ENCODE results near the gene GSTP1. TPM values are rescaled to one million over a fixed set of nuclear protein-coding genes. Genes with fewer than 3 reads are reported as not detected.

GSTP1 gene
- total RNA-seq, 1 donor from 2014 or later = 978 TPM

GRCh38 chr11:67539550-67539949 lies 44.1 kb upstream of the GSTP1 start:
- Mint-ChIP-seq H3K9me3 (ENCODE audit: low read depth) (peaks cover 8% of the 10 kb centered on the region), H3K4me1 (ENCODE audit: low read depth) (no peaks in the 10 kb centered on the region), H3K27me3 (peaks cover 1% of the 10 kb centered on the region), H3K4me3 (ENCODE audit: low read depth) (no peak overlapping the region), H3K27ac (no peak overlapping the region), H3K36me3 (ENCODE audit: insufficient read depth) (no peaks in the 10 kb centered on the region)
- DNase-seq (ENCODE audit: low spot score, unreplicated experiment) = no peak
- no peak for TF ChIP-seq CTCF (IDR thresholded peaks at IDR 0.05; ENCODE audit: unreplicated experiment)

DNA sequence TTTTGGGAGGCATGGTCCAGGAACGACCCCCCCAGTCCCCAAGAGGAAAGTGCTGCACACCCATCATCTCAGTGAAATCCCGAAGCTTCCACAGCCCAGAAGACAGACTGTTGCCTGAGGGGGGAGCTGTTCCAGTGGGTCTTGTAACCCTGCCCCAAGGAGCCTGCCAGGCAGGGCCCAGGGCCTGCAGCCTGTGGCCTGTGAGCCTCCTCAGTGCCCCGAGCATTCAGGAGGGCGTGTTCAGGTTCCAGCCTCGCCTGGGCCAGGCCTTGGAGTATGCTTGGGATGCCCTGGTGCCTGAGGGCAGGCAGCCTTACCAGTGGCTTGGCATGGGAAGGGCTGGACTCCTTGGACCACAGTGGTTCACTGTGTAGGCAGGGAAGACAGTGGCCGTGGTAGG lies 42.4 kb upstream of the GSTP1 start:
- Mint-ChIP-seq H3K36me3 (ENCODE audit: insufficient read depth) (no peaks in the 10 kb centered on the region), H3K4me1 (ENCODE audit: low read depth) (no peaks in the 10 kb centered on the region), H3K27me3 (peaks cover 6% of the 10 kb centered on the region), H3K27ac (no peak overlapping the region), H3K4me3 (ENCODE audit: low read depth) (no peak overlapping the region), H3K9me3 (ENCODE audit: low read depth) (peaks cover under 1% of the 10 kb centered on the region)
- no peak for DNase-seq (ENCODE audit: low spot score, unreplicated experiment)
- TF ChIP-seq CTCF (IDR thresholded peaks at IDR 0.05; ENCODE audit: unreplicated experiment) = no peak

DNA sequence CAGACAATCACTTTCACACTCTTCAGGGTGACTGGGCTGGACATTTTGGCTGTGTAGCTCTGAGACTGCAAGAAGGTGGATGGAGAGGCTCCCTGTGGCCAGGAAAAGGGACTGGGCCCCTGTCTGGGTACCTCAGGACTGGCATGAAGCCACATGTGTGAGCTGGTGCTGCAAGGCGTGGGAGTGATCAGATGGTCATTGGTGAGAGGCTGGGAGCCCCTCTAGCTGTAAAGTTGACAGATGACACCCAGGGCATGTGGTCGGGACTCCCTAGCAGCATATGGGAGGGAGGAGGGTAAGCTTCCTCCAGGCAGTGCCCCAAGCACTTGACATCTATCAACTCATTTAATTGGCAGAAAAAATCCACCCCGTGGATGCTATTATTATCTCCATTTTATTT lies 41.4 kb upstream of the GSTP1 start:
- Mint-ChIP-seq H3K36me3 (ENCODE audit: insufficient read depth) (no peaks in the 10 kb centered on the region), H3K27me3 (peaks cover 8% of the 10 kb centered on the region), H3K9me3 (ENCODE audit: low read depth) (no peaks in the 10 kb centered on the region), H3K4me3 (ENCODE audit: low read depth) (no peak overlapping the region), H3K4me1 (ENCODE audit: low read depth) (no peaks in the 10 kb centered on the region), H3K27ac (no peak overlapping the region)
- no peak for DNase-seq (ENCODE audit: low spot score, unreplicated experiment)
- TF ChIP-seq CTCF (IDR thresholded peaks at IDR 0.05; ENCODE audit: unreplicated experiment) = no peak

DNA sequence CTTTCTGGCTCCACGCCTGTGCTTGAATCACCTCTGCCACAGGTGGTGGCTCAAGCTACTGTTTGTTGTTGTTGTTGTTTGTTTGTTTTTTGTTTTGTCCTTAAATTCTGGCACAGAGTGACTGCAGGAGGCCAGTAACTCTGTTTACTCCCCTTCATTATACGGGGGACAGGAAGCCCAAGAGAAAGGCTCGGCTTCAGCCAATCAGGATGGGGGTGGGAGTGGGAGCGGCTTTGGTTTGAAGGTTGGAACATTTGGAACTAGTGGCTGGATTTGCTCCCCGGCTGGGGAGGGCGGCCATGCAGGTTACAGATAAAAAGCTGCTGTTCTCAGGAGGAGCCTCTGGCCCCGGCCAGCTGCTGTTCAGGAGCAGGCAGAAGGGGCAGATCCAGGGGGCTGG lies 40.6 kb upstream of the GSTP1 start:
- no peak overlapping the region for H3K27ac Mint-ChIP-seq
- H3K27me3 Mint-ChIP-seq = peaks cover 8% of the 10 kb centered on the region
- no peaks in the 10 kb centered on the region for H3K36me3 Mint-ChIP-seq (ENCODE audit: insufficient read depth)
- no peak for TF ChIP-seq CTCF (IDR thresholded peaks at IDR 0.05; ENCODE audit: unreplicated experiment)
- H3K9me3 Mint-ChIP-seq (ENCODE audit: low read depth) = no peaks in the 10 kb centered on the region
- H3K4me3 Mint-ChIP-seq (ENCODE audit: low read depth) = no peak overlapping the region
- H3K4me1 Mint-ChIP-seq (ENCODE audit: low read depth) = no peaks in the 10 kb centered on the region
- no peak for DNase-seq (ENCODE audit: low spot score, unreplicated experiment)

DNA sequence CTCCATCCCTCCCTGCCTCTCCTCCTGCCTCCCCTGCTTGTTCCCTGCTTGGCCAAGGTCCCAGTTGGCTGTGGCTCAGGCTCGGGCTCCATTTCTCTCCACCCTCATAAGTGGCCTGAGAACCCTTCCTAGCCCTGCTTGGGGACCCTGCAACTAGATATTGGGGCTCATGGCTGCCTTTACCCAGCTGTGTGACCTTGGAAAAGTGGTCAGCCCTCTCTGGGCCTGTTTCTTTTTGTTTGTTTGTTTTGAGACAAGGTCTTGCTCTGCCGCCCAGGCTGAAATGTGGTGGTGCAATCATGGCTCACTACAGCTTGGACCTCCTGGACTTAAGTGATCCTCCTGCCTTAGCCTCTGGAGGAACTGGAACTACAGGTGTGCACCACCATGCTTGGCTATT lies 40.0 kb upstream of the GSTP1 start:
- H3K4me1 Mint-ChIP-seq (ENCODE audit: low read depth) = peaks cover 2% of the 10 kb centered on the region
- H3K27ac Mint-ChIP-seq = no peak overlapping the region
- no peak for TF ChIP-seq CTCF (IDR thresholded peaks at IDR 0.05; ENCODE audit: unreplicated experiment)
- no peak for DNase-seq (ENCODE audit: low spot score, unreplicated experiment)
- no peaks in the 10 kb centered on the region for H3K9me3 Mint-ChIP-seq (ENCODE audit: low read depth)
- H3K36me3 Mint-ChIP-seq (ENCODE audit: insufficient read depth) = no peaks in the 10 kb centered on the region
- peaks cover 8% of the 10 kb centered on the region for H3K27me3 Mint-ChIP-seq
- no peak overlapping the region for H3K4me3 Mint-ChIP-seq (ENCODE audit: low read depth)

Measured in progenitor cell of endocrine pancreas (in vitro differentiated cells).